Measurements from ENCODE around the gene TBC1D9.

GRCh38 chr4:140805293-140805692 lies 49.1 kb upstream of the TBC1D9 start:
- TF ChIP-seq EZH2 (conservative IDR thresholded peaks at IDR 0.05; ENCODE audit: low read depth, low read length) = no peak
- no peak for TF ChIP-seq RBAK (CRISPR knock-in tag; IDR thresholded peaks at IDR 0.05)
- no peak for TF ChIP-seq CTCF (CRISPR knock-in tag; IDR thresholded peaks at IDR 0.05)
- no peak for TF ChIP-seq SP1 (IDR thresholded peaks at IDR 0.05)
- no peak for TF ChIP-seq SP1 (CRISPR knock-in tag; IDR thresholded peaks at IDR 0.05)
- no peak for TF ChIP-seq NR2C2 (CRISPR knock-in tag; IDR thresholded peaks at IDR 0.05; ENCODE audit: borderline replicate concordance)
- no peak for TF ChIP-seq BCLAF1 (IDR thresholded peaks at IDR 0.05)
- no peak for TF ChIP-seq ZNF574 (CRISPR knock-in tag; IDR thresholded peaks at IDR 0.05)
- no peak for TF ChIP-seq PHF8 (CRISPR knock-in tag; IDR thresholded peaks at IDR 0.05)
- no peak for TF ChIP-seq RELA (CRISPR knock-in tag; IDR thresholded peaks at IDR 0.05)
- no peak for TF ChIP-seq ZNF253 (CRISPR knock-in tag; IDR thresholded peaks at IDR 0.05; ENCODE audit: borderline replicate concordance)
- TF ChIP-seq ZBTB26 (CRISPR knock-in tag; IDR thresholded peaks at IDR 0.05; ENCODE audit: borderline replicate concordance) = no peak
- no peak for TF ChIP-seq SMARCC2 (IDR thresholded peaks at IDR 0.05)

All from HepG2 (cell line).